Kidney glomerular epithelial cell (primary cell): Measurements from ENCODE around the gene DDR1.
A peak's percentile ranks its signal among the peaks of the same experiment; 100 is the strongest.
"Not testable (repeated sequence)": the region's sequence is repeated elsewhere in the genome, so short reads cannot be mapped to it uniquely, and the experiment has no call there.

Experiments
- DNase-seq: peaks from one replicate; lab custom pipeline; 2025; lab: John Stamatoyannopoulos, UW

Gene DDR1

GRCh38 chr6:30883685-30884520 lies at the start of gene DDR1:
TSS of gene DDR1 (plus strand) at chr6:30884519. CDS start at chr6:30888730, 4,211 bp downstream.
- DNase-seq = peak; percentile 35

- DNase-seq = no peak
These were observed 49.7 kb upstream of the DDR1 start for GRCh38 chr6:30834646-30835045.

GRCh38 chr6:30835576-30835975 lies 48.7 kb upstream of the DDR1 start:
- no peak for DNase-seq

- DNase-seq = no peak
These were observed 47.9 kb upstream of the DDR1 start for GRCh38 chr6:30836431-30836866.

- no peak for DNase-seq
These were observed 47.4 kb upstream of the DDR1 start for GRCh38 chr6:30836957-30837356.

- no peak for DNase-seq
These were observed 46.9 kb upstream of the DDR1 start for GRCh38 chr6:30837432-30837831.

- no peak for DNase-seq
These were observed 46.4 kb upstream of the DDR1 start for GRCh38 chr6:30837870-30838269.

GRCh38 chr6:30839671-30840070 lies 44.6 kb upstream of the DDR1 start:
- no peak for DNase-seq

- no peak for DNase-seq
These were observed 44.0 kb upstream of the DDR1 start for GRCh38 chr6:30840084-30840934.

- DNase-seq = no peak
These were observed 43.2 kb upstream of the DDR1 start for GRCh38 chr6:30840935-30841643.

- DNase-seq = no peak
These were observed 42.4 kb upstream of the DDR1 start for GRCh38 chr6:30841644-30842504.

GRCh38 chr6:30842754-30843610 lies 41.3 kb upstream of the DDR1 start:
- no peak for DNase-seq

- DNase-seq = no peak
These were observed 40.7 kb upstream of the DDR1 start for GRCh38 chr6:30843611-30843998.

- peak; percentile 78 for DNase-seq
These were observed 40.2 kb upstream of the DDR1 start for GRCh38 chr6:30844118-30844535.

- no peak for DNase-seq
These were observed 39.1 kb upstream of the DDR1 start for GRCh38 chr6:30845183-30845582.

GRCh38 chr6:30847421-30847970 lies 36.8 kb upstream of the DDR1 start:
- no peak for DNase-seq

- DNase-seq = no peak
These were observed 36.3 kb upstream of the DDR1 start for GRCh38 chr6:30847971-30848436.

GRCh38 chr6:30849903-30850651 lies 34.2 kb upstream of the DDR1 start:
- no peak for DNase-seq

GRCh38 chr6:30852459-30852858 lies 31.9 kb upstream of the DDR1 start:
- DNase-seq = not testable (repeated sequence)
